Urinary bladder (tissue), 4 donors: ENCODE data around the gene PAFAH1B1. TPM values are rescaled to one million over a fixed set of nuclear protein-coding genes. Genes with fewer than 3 reads are reported as not detected.
"Not testable (repeated sequence)": the region's sequence is repeated elsewhere in the genome, so short reads cannot be mapped to it uniquely, and the experiment has no call there.

ENCODE experiments used
- DNase-seq: peaks from one replicate; pipeline ENCODE4 v3.0.0-alpha.2; 2015; ENCODE audit errors: extremely low spot score
- H3K27ac ChIP-seq: one replicate; pipeline ENCODE4 v1.5.1; 2013; ENCODE audit warnings: low read depth, mild to moderate bottlenecking, moderate library complexity
- H3K36me3 ChIP-seq: one replicate; pipeline ENCODE4 v1.6.1; 2013; ENCODE audit warnings: mild to moderate bottlenecking, moderate library complexity; ENCODE audit not compliant: insufficient read depth
- H3K4me1 ChIP-seq: one replicate; pipeline ENCODE4 v1.6.1; 2013; ENCODE audit warnings: mild to moderate bottlenecking, moderate library complexity; ENCODE audit not compliant: insufficient read depth
- H3K4me3 ChIP-seq: one replicate; pipeline ENCODE4 v1.5.1; 2013; ENCODE audit warnings: low read depth, low read length
- WGBS: extraction: QIAGEN DNeasy Blood & Tissue Kit; methylation state at CpG from one replicate; pipeline ENCODE4 v1.1.7; 2013; 5-methylcytosine and 5-hydroxymethylcytosine counted together
- polyA plus RNA-seq: library from polyadenylated mRNA; stranded (reverse); fragments of 200-250 nt; gene quantifications from one replicate; pipeline ENCODE4 v1.2.3, GENCODE V29; 2013
- total RNA-seq: library from RNA; depleted of rRNA; stranded (reverse); fragments of >200 nt; gene quantifications from one replicate; pipeline ENCODE4 v1.2.3, GENCODE V29; 2014
- donor health status: healthy with polysubstance abuse.
- donor health status: healthy.

Gene PAFAH1B1
- total and polyA plus RNA-seq, 2 donors = 56.4 to 210 TPM

GRCh38 chr17:2610195-2611175 is 17.0 kb downstream of the PAFAH1B1 start:
- H3K27ac ChIP-seq = no peak overlapping the region
- no peak overlapping the region for H3K4me3 ChIP-seq
- H3K4me1 ChIP-seq = peaks cover 2% of the 10 kb centered on the region
- DNase-seq = no peak
- H3K36me3 ChIP-seq = no peaks in the 10 kb centered on the region
- WGBS = 33% methylated on average over 3 of the region's 3 CpGs

- 83% methylated on average over 7 of the region's 7 CpGs for WGBS
- H3K4me3 ChIP-seq = no peak overlapping the region
- peaks cover 2% of the 10 kb centered on the region for H3K4me1 ChIP-seq
Measured at GRCh38 chr17:2611627-2612026, 18.2 kb downstream of the PAFAH1B1 start.

GRCh38 chr17:2612630-2613029 is 19.2 kb downstream of the PAFAH1B1 start:
- Histone ChIP-seq H3K27ac (no peak overlapping the region), H3K36me3 (no peaks in the 10 kb centered on the region), H3K4me3 (no peak overlapping the region), H3K4me1 (peaks cover 2% of the 10 kb centered on the region)
- 99% methylated on average over 7 of the region's 7 CpGs for WGBS
- no peak for DNase-seq

More at GRCh38 chr17:2611627-2612026, 18.2 kb downstream of the PAFAH1B1 start:
- Histone ChIP-seq H3K27ac (no peak overlapping the region), H3K36me3 (no peaks in the 10 kb centered on the region)
- DNase-seq = no peak

DNA sequence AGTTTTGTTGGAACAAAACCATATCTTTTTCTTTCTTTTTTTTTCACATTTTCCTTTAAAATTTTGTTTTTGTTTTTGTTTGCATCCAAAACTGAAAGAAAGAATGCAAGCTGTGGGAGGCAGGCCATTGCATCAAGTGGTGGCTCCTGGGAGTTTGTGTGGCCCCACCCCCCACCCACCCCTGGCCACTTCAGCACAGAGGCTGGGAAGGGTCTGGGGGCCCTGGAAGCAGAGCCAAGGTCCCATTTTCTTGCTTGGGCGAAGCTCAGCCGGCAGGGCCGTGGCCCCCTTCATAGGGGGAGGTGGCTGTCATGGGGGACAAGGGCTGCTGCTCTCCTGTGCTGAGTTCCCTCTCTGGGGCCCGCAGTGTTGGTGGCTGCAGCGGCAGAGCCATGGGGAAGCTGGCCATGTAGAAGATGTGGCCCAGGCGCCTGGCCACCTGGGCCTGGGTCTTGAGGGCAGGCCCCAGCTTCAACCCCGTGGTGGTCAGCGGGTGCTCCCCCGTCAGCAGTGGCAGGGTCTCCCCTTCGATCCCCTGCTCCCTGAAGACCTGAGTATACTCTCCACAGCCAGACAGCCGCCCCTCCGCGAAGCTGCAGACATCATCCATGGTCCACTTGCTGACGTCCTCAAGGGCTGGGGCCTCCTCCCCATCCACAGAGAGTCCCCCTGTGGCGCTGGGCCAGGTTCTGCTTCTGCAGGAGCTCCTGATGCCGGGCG is 19.8 kb downstream of the PAFAH1B1 start:
- no peak for DNase-seq
- Histone ChIP-seq H3K27ac (no peak overlapping the region), H3K4me3 (no peak overlapping the region), H3K36me3 (no peaks in the 10 kb centered on the region), H3K4me1 (peaks cover 2% of the 10 kb centered on the region)
- 86% methylated on average over 17 of the region's 17 CpGs for WGBS

DNA sequence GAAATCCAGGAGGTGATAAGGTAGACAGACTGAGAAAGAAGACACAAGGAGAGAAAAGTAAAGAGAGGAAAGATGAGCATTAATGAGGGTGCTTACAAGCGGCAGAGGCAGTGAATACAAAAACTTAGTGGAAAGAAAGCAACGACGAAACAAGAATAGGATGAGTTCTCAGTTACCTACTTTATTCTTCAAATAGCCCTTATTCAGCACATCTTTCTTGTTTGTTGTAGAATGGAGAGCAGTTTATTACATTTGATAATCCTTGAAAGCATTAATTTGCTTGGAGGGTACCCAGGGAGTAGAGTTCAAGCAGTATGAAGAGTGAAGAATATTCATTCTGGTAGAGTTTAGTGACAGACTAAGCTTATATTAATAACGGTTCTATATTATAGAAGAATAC is 22.4 kb downstream of the PAFAH1B1 start:
- 88% methylated on average over 4 of the region's 4 CpGs for WGBS
- Histone ChIP-seq H3K4me1 (peaks cover 3% of the 10 kb centered on the region), H3K27ac (no peak overlapping the region), H3K4me3 (no peak overlapping the region), H3K36me3 (no peaks in the 10 kb centered on the region)
- no peak for DNase-seq

DNA sequence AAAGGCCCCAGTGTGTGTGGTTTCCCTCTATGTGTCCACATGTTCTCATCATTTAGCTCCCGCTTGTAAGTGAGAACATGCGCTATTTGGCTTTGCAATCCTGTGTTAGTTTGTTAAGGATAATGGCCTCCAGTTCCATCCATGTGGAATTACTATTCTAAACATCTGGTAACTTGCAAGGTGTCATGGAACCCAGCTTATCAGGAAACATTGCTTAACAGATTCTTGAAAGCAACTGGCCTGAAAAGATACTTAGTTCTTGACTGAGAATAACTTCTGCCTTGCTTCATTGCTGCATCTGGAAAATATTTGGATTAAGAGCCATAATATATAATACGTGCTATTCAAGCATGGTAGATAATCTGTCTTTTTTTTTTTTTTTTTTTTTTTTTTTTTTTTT is 27.8 kb downstream of the PAFAH1B1 start:
- Histone ChIP-seq H3K36me3 (no peaks in the 10 kb centered on the region), H3K4me1 (peaks cover 1% of the 10 kb centered on the region), H3K4me3 (no peak overlapping the region), H3K27ac (no peak overlapping the region)
- DNase-seq = no peak
- 77% methylated on average over 3 of the region's 3 CpGs for WGBS

GRCh38 chr17:2621951-2622405 is 28.5 kb downstream of the PAFAH1B1 start:
- H3K27ac ChIP-seq, H3K36me3 ChIP-seq, H3K4me1 ChIP-seq, DNase-seq, H3K4me3 ChIP-seq: not testable (repeated sequence)
- WGBS = 89% methylated on average over 4 of the region's 4 CpGs

DNA sequence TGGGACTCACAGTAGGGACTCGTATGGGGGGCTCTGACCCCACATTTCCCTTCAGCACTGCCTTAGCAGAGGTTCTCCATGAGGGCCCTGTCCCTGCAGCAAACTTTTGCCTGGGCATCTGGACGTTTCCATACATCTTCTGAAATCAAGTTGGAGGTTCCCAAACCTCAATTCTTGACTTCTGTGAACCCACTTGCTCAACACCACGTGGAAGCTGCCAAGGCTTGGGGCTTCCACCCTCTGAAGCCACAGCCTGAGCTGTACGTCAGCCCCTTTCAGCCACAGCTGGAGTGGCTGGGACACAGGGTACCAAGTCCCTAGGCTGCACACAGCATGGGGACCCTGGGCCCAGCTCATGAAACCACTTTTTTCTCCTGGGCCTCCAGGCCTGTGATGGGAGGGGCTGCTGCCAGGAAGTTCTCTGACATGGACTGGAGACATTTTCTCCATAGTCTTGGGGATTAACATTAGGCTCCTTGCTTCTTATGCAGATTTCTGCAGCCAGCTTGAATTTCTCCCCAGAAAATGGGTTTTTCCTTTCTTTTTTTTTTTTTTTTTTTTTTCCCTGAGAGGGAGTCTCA is 29.4 kb downstream of the PAFAH1B1 start:
- DNase-seq, H3K27ac ChIP-seq, H3K4me3 ChIP-seq, H3K36me3 ChIP-seq, H3K4me1 ChIP-seq: not testable (repeated sequence)
- WGBS = 89% methylated on average over 4 of the region's 4 CpGs

- DNase-seq = no peak
- H3K4me1 ChIP-seq = peaks cover 1% of the 10 kb centered on the region
- no peak overlapping the region for H3K27ac ChIP-seq
- H3K36me3 ChIP-seq = no peaks in the 10 kb centered on the region
- 77% methylated on average over 10 of the region's 10 CpGs for WGBS
- no peak overlapping the region for H3K4me3 ChIP-seq
Measured at GRCh38 chr17:2624292-2624731, 30.9 kb downstream of the PAFAH1B1 start.

- 98% methylated on average over 7 of the region's 7 CpGs for WGBS
- H3K36me3 ChIP-seq, H3K4me3 ChIP-seq, H3K27ac ChIP-seq, H3K4me1 ChIP-seq, DNase-seq: not testable (repeated sequence)
Measured at GRCh38 chr17:2626626-2627219, 33.3 kb downstream of the PAFAH1B1 start.

GRCh38 chr17:2628922-2629321 is 35.5 kb downstream of the PAFAH1B1 start:
- not testable (repeated sequence) for H3K4me1 ChIP-seq, H3K36me3 ChIP-seq, DNase-seq, H3K27ac ChIP-seq, H3K4me3 ChIP-seq
- WGBS = 87% methylated on average over 2 of the region's 2 CpGs

DNA sequence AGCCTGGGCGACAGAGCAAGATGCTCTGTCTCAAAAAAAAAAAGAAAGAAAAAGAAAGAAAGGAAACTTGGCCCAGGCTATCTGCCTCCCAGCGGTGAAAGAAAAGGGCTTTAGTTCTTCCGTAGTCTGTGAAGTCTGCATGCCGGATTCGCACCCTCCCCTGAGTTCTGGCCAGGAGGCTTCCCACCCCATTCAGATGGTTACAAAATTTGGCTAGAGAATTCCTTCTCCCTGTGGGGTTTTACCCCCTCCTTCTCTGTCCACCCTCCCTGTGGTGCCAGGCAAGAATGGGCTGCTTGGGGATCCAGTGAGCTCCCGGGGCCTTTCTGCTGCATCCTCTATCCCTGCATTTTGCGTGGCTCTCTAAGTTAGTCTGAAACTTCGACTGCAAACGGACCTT is 37.8 kb downstream of the PAFAH1B1 start:
- Histone ChIP-seq H3K4me1 (no peaks in the 10 kb centered on the region), H3K36me3 (no peaks in the 10 kb centered on the region), H3K4me3 (no peak overlapping the region), H3K27ac (no peak overlapping the region)
- no peak for DNase-seq
- 73% methylated on average over 9 of the region's 9 CpGs for WGBS

GRCh38 chr17:2634361-2634960 is 41.0 kb downstream of the PAFAH1B1 start:
- Histone ChIP-seq H3K4me3 (no peak overlapping the region), H3K27ac (no peak overlapping the region), H3K36me3 (no peaks in the 10 kb centered on the region), H3K4me1 (no peaks in the 10 kb centered on the region)
- DNase-seq = no peak
- WGBS = 78% methylated on average over 9 of the region's 9 CpGs
